Natural killer cell (primary cell): Measurements from ENCODE around the gene SLC1A7. TPM values are rescaled to one million over a fixed set of nuclear protein-coding genes. Genes with fewer than 3 reads are reported as not detected.

Source experiments
- ATAC-seq, 3 donors: fragments of 150-1000 bp in 2 of 3; fragments of 200-7000 bp in 1 of 3; cut with Tn5 transposase; 1 replicate in 1 of 3; 2 replicates in 2 of 3; pipeline ENCODE4 v1.10.0; 2021; ENCODE audit warnings: mild to moderate bottlenecking in 2 of 3, moderate library complexity in 2 of 3
- DNase-seq, 2 donors: peaks; one replicate each; pipeline versions ENCODE4 v3.0.0 to v3.0.0-alpha.2; 2013 to 2021; ENCODE audit warnings: mixed read lengths in 1 of 2
- H3K27ac ChIP-seq: one replicate; pipeline ENCODE4 v1.5.1; 2013; ENCODE audit warnings: mild to moderate bottlenecking, low read length
- H3K27me3 ChIP-seq: one replicate; pipeline ENCODE4 v1.6.1; 2013; ENCODE audit warnings: low read length; ENCODE audit not compliant: control insufficient read depth, insufficient read depth
- H3K36me3 ChIP-seq: one replicate; pipeline ENCODE4 v1.6.1; 2013; ENCODE audit warnings: low read length; ENCODE audit not compliant: control insufficient read depth, insufficient read depth
- H3K4me1 ChIP-seq: one replicate; pipeline ENCODE4 v1.6.1; 2013; ENCODE audit warnings: low read length; ENCODE audit not compliant: control insufficient read depth, insufficient read depth
- H3K4me3 ChIP-seq: one replicate; pipeline ENCODE4 v1.5.1; 2013; ENCODE audit warnings: low read length
- H3K9me3 ChIP-seq: one replicate; pipeline ENCODE4 v1.6.1; 2013; ENCODE audit warnings: low read length; ENCODE audit not compliant: control insufficient read depth, insufficient read depth
- H3K27ac Mint-ChIP-seq, 2 donors: one replicate each; pipeline ENCODE4 v1.8.0; 2022; ENCODE audit warnings: mild to moderate bottlenecking in 2 of 2, mixed read lengths in 2 of 2, moderate library complexity in 1 of 2
- H3K27me3 Mint-ChIP-seq, 2 donors: one replicate each; pipeline ENCODE4 v1.8.0; 2022; ENCODE audit warnings: low read depth in 2 of 2, mixed read lengths in 2 of 2
- H3K36me3 Mint-ChIP-seq: one replicate; pipeline ENCODE4 v1.8.0; 2022; ENCODE audit warnings: mixed read lengths
- H3K4me1 Mint-ChIP-seq, 2 donors: one replicate each; pipeline ENCODE4 v1.8.0; 2022; ENCODE audit warnings: mixed read lengths in 2 of 2
- H3K4me3 Mint-ChIP-seq: one replicate; pipeline ENCODE4 v1.8.0; 2022; ENCODE audit warnings: mild to moderate bottlenecking, moderate library complexity, mixed read lengths
- H3K9me3 Mint-ChIP-seq, 2 donors: one replicate each; pipeline ENCODE4 v1.8.0; 2022; ENCODE audit warnings: mixed read lengths in 2 of 2
- WGBS: methylation state at CpG from one replicate; pipeline ENCODE4 v1.1.7; 2013; ENCODE audit warnings: missing lambda C conversion rate; ENCODE audit not compliant: insufficient coverage; 5-methylcytosine and 5-hydroxymethylcytosine counted together
- intact Hi-C: fragments of 100-400 bp; cut with micrococcal nuclease; formaldehyde crosslinking; loops from one replicate; pipeline ENCODE4 v1.14.2; 2022
- total RNA-seq, 4 donors: library from RNA; stranded (reverse); fragments of 120-200 nt in 1 of 4; gene quantifications; one replicate each; pipeline versions ENCODE4 v1.2.3 to v1.2.4, GENCODE V29; 2013 to 2022
- TF ChIP-seq, protein P1 (sequence below): fragments of 200-600 bp; IDR thresholded peaks from one replicate; pipeline ENCODE4 v1.8.0; 2022; ENCODE audit warnings: antibody characterized with exemption

Gene SLC1A7
- total RNA-seq, 3 donors from 2014 or later (not counting 1 experiment from before 2014, with no cell fraction given) = 16.0 to 23.9 (median 20.5) TPM

- H3K4me3 Mint-ChIP-seq = no peak overlapping the region
- no peak for DNase-seq
- H3K4me1 ChIP-seq = peaks cover 5% of the 10 kb centered on the region
- no peaks in the 10 kb centered on the region for H3K9me3 Mint-ChIP-seq
- H3K27ac ChIP-seq = no peak overlapping the region
- WGBS = no CpG with 5 or more reads among the region's 2 CpGs
- H3K9me3 ChIP-seq = no peaks in the 10 kb centered on the region
- peaks cover under 1% of the 10 kb centered on the region for H3K27me3 ChIP-seq
- peaks cover 7 to 16% of the 10 kb centered on the region in 2 donors for H3K27me3 Mint-ChIP-seq
- intact Hi-C loops = no loop called here
- H3K27ac Mint-ChIP-seq = no peak overlapping the region
- no peak overlapping the region for H3K4me3 ChIP-seq
- no peaks in the 10 kb centered on the region for H3K36me3 ChIP-seq
- peaks cover 0 to 16% of the 10 kb centered on the region in 2 donors for H3K4me1 Mint-ChIP-seq
- no peaks in the 10 kb centered on the region for H3K36me3 Mint-ChIP-seq
- no peak for ATAC-seq
- TF ChIP-seq, protein P1, sequence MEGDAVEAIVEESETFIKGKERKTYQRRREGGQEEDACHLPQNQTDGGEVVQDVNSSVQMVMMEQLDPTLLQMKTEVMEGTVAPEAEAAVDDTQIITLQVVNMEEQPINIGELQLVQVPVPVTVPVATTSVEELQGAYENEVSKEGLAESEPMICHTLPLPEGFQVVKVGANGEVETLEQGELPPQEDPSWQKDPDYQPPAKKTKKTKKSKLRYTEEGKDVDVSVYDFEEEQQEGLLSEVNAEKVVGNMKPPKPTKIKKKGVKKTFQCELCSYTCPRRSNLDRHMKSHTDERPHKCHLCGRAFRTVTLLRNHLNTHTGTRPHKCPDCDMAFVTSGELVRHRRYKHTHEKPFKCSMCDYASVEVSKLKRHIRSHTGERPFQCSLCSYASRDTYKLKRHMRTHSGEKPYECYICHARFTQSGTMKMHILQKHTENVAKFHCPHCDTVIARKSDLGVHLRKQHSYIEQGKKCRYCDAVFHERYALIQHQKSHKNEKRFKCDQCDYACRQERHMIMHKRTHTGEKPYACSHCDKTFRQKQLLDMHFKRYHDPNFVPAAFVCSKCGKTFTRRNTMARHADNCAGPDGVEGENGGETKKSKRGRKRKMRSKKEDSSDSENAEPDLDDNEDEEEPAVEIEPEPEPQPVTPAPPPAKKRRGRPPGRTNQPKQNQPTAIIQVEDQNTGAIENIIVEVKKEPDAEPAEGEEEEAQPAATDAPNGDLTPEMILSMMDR = no peak
Measured at GRCh38 chr1:53067886-53068285, 74.6 kb downstream of the SLC1A7 start.

DNA sequence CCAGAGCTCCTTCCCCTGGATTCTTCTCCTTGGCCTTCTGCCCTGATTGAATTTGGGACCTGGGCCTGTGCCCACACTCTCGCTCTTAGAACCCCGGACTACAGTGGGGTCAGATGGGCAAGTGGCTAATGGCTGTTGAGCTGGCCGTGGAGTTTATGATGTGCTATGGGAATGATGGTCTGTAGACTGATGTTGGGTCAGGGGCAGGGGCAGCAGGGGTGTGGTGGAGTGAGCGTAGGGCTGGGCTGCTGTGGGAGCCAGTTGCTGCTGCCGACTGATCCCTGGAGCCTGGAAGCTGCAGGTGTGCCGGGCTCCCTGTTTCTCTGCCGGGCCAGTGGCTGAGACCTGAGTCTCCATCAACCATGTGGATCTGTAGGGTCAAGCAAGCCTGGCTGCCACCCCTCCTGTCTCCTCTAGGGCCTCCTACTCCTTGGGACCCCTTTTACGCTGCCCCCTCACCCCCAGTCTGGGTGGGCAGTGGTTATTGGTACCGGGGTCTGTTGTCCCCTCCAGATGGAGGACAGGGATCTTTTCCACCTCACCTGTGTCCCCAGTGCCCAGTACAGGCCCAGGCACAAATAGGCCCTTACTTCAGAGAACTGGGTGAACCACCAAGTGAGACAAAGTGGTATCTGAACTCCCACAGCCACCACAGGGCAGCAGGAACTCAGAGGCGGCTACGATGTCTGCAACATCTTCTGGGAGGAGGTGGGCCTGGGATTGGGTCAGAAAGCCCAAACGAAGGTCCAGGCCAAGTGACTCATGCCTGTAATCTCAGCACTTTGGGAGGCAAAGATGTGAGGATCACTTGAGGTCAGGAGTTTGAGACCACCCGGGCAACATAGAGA lies 75.3 kb downstream of the SLC1A7 start:
- intact Hi-C loops = no loop called here
- no peak overlapping the region for H3K27ac Mint-ChIP-seq
- H3K36me3 ChIP-seq = no peaks in the 10 kb centered on the region
- peaks cover 12% of the 10 kb centered on the region for H3K4me1 ChIP-seq
- H3K4me1 Mint-ChIP-seq = peaks cover 0 to 17% of the 10 kb centered on the region in 2 donors
- H3K27me3 ChIP-seq = peaks cover 5% of the 10 kb centered on the region
- no peaks in the 10 kb centered on the region for H3K36me3 Mint-ChIP-seq
- no peaks in the 10 kb centered on the region for H3K9me3 ChIP-seq
- H3K4me3 ChIP-seq = no peak overlapping the region
- WGBS = 94% methylated on average over 13 of the region's 13 CpGs
- ATAC-seq = no peak
- H3K27me3 Mint-ChIP-seq = peaks cover 7 to 17% of the 10 kb centered on the region in 2 donors
- H3K27ac ChIP-seq = no peak overlapping the region
- TF ChIP-seq, protein P1 = no peak
- no peak overlapping the region for H3K4me3 Mint-ChIP-seq
- DNase-seq = no peak
- H3K9me3 Mint-ChIP-seq = no peaks in the 10 kb centered on the region

DNA sequence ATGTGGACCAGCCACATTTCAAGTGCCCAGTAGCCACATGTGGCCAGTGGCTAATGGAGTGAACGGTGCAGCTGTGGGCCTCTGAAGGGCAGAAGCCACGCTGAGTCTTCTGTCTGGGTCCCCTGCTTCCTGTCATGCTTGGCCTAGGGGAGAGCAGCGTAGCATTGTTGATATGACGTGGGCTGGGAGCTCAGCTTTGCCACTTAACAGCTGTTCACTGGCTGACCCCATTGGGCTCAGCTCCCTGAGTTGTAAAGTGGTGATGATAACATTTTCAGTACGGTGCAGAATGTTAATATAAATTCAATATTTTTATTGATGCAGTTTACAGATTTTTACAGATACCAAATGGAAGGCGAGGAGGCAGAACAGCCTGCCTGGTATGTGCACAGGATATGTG lies 76.0 kb downstream of the SLC1A7 start:
- WGBS = 81% methylated on average over 5 of the region's 6 CpGs
- TF ChIP-seq, protein P1 = no peak
- no peak for ATAC-seq

More for the DNA sequence above, 76.0 kb downstream of the SLC1A7 start:
- Mint-ChIP-seq H3K27ac (no peak overlapping the region), H3K4me3 (no peak overlapping the region), H3K36me3 (no peaks in the 10 kb centered on the region), H3K4me1 (peaks cover 0 to 17% of the 10 kb centered on the region in 2 donors), H3K9me3 (no peaks in the 10 kb centered on the region), H3K27me3 (peaks cover 7 to 17% of the 10 kb centered on the region in 2 donors)
- Histone ChIP-seq H3K27me3 (peaks cover 6% of the 10 kb centered on the region), H3K4me1 (peaks cover 17% of the 10 kb centered on the region), H3K9me3 (no peaks in the 10 kb centered on the region), H3K4me3 (no peak overlapping the region), H3K36me3 (no peaks in the 10 kb centered on the region), H3K27ac (no peak overlapping the region)
- no peak for DNase-seq
- intact Hi-C loops = no loop called here
